HCT116 (cell line): ENCODE results near the gene SPDEF.

Experiments
- CTCF ChIP-seq, 3 experiments: fragments of 200-600 bp in 1 of 3; sonication (generic) in 1 of 3; IDR thresholded peaks in 2 of 3; conservative IDR thresholded peaks in 1 of 3; 2 replicates each; pipeline ENCODE4 v1.5.1; 2012 to 2017; ENCODE audit warnings: low read depth in 2 of 3, low read length in 2 of 3, antibody characterized with exemption in 1 of 3, borderline replicate concordance in 1 of 3, control low read depth in 1 of 3, mild to moderate bottlenecking in 1 of 3, mixed read lengths in 1 of 3, mixed run types in 1 of 3, moderate library complexity in 1 of 3; ENCODE audit not compliant: insufficient read depth in 1 of 3
- EZH2 ChIP-seq: fragments of 200-600 bp; sonication (generic); IDR thresholded peaks from 2 replicates; pipeline ENCODE4 v1.6.1; 2017; ENCODE audit warnings: antibody characterized with exemption, mixed run types
- MAX ChIP-seq: IDR thresholded peaks from 2 replicates; pipeline ENCODE4 v1.6.1; 2012
- SP1 ChIP-seq: IDR thresholded peaks from 2 replicates; pipeline ENCODE4 v1.6.1; 2012; ENCODE audit warnings: low read depth
- ZFX ChIP-seq: fragments of 450-650 bp; IDR thresholded peaks from 2 replicates; pipeline ENCODE4 v1.6.1; 2017

GRCh38 chr6:34534146-34534545 is 22.0 kb downstream of the SPDEF start:
- TF ChIP-seq CTCF (IDR thresholded peaks at IDR 0.05 in 2 of 3, conservative IDR thresholded peaks at IDR 0.05 in 1 of 3; ENCODE audit: borderline replicate concordance in 1 of 3, insufficient read depth in 1 of 3, low read depth in 2 of 3, low read length in 2 of 3) (no peak), MAX (no peak), SP1 (no peak), ZFX (no peak), EZH2 (no peak)
